ENCODE data around the gene HMCN1.

The HMCN1 gene

DNA sequence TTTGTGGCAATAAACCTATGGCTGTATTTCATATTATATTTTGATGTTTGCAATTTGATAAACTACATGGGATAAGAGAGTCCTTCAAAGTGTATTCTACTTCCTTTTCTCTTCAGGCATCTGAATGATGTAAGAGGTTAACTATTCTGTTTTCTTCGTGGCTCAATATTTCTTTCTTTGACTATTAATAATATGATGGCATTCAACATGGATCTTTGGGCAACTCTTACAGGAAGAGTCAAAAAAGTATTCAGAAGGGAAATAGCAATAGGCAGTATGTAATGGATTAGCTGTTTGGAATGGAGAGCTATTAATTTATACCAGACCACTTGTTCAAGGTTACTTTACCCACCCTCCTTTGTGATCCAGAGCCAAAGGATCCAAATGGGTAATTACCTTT lies 74.4 kb downstream of the HMCN1 start:
- no peak for DNase-seq

DNA sequence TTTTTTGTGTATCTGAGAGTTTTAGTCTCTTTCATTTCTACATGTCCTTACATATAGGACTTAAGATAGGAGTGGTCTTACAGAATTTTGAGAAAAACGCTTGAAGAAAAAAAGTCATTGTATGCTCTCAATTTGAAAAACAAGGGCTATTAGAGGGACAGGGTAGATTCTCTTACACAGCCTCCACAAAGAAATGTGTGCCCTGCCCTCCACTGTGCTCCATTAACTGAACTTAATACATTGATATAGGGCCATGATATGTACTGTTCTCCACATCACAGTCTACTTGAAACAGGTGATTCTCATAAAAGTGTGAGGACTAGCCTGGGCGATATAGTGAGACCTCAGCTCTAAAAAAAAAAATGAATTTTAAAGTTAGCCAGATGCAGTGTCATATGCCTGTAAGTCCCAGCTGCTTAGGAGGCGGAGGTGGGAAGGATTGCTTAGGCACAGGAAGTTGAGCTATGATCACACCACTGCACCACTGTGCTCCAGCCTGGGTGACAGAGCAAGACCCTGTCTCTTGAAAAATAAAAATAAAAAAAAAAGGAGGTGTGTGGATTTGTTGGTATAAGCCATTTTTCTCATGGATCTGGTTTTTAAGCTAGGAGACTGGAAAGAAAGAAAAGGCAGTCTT lies 77.0 kb downstream of the HMCN1 start:
- DNase-seq: no peak

- no peak for DNase-seq
Measured at GRCh38 chr1:185812934-185813333, 78.7 kb downstream of the HMCN1 start.

- no peak for DNase-seq
Measured at GRCh38 chr1:185813401-185813979, 79.3 kb downstream of the HMCN1 start.

GRCh38 chr1:185816460-185816859 lies 82.3 kb downstream of the HMCN1 start:
- DNase-seq: no peak

DNA sequence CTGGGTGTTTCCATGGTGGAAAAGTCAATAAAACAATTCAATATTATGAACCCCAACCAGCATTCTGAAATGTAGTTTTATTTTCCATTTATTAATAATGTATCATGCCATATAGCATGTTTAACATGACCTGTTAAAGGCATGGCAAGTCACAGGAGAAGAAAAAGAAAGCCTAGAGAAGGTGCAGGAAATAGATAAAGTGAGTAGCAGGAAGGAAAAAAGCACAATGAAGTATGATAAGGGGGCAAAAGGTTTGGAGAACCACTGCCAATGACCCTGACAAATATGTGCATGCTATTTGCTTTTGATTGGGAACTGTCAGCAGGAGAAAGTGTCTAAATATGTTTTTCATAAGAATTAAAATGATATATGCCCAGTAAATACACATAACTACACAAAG lies 85.6 kb downstream of the HMCN1 start:
- no peak for DNase-seq

DNA sequence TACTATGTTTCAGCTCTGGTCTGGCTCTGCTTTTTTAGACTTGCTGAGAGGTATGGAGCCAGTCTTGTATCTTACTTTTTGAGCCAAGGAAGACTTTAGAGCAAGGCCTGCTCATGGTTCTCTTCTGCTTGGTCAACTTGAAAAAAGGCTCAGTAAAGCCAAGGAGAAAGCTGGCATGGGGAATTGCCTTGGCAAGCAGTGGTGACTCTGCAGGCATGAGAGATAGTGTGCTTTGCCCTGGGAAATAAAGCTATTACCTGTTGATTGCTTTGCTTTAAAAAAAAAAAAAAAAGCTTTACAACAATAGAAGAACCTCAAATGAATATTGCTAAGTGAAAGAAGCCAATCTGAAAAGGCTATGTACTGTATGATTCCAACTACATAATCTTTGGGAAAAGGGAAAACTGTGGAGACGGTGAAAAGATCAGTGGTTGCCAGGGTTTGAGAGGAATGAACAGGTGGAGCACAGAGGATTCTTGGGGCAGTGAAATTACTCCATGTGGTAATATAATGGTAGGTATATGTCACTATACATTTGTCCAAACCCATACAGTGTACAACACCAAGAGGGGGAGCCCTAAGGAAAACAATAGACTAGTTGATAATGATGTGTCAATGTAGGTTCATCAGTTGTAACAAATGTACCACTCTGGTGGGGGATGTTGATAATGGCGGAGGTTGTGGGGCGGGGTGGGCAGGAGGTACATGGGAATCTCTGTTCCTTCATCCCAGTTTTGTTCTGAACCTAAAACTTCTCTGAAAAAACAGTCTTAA lies 87.6 kb downstream of the HMCN1 start:
- DNase-seq: no peak

DNA sequence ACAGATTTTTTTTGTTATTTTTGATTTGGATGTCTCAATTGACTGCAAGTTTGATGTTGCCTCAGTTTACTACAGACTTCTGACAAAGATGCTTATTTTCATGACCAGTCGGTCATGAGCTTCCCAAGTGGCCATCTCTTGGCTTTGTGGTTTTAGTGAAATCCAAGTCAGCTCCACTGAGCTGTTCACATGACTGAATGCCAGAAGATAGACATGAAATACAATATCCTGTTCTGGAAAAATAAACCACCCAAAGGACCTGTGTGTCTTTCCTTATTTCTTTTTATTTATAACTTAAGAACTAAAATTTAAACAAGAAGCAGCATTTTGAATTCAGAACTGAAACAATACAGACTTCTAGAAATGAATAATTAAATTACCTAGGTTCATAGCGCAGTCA lies 89.3 kb downstream of the HMCN1 start:
- no peak for DNase-seq

DNA sequence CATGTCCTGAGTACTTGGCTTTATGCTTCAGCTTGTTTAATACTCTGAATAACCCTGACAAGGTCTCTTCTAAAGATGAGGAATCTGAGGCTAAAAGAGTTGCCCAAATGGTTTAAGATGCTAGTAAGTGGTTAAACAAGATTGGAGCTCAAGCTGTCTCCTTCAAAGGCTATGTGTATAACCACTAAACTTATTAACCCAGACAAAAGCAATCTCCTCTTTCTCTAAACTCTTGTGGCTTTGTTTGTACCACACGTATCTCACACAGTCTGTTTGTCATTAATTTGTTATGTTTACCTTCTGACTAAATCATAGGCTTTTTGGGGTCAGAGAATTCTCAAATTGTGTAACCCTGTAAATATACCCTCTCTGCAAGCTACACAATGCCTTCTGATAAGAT lies 89.9 kb downstream of the HMCN1 start:
- no peak for DNase-seq

DNA sequence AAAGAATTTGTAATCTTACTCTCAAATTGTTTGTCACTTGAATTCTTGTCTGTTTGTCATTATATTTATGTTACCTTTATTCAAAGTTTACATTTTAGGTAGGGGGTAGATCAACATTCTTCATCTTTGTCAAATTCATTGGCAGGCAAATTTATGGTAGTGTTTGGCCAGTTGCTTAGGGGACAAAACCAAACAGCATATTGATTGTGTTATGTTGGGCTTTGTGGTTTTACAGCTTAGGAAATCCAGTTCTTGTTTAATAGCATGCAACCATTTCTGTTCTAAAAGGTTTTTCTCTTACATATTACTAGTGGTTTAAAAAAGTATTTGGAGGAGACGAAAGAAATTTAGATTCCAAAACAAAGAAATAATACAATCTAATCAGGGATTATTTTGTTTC lies 91.4 kb downstream of the HMCN1 start:
- no peak for DNase-seq

- no peak for DNase-seq
Measured at GRCh38 chr1:185834371-185834905, 100.2 kb downstream of the HMCN1 start.

- no peak for DNase-seq
Measured at GRCh38 chr1:185835191-185835590, 101.0 kb downstream of the HMCN1 start.

- DNase-seq: no peak
Measured at GRCh38 chr1:185837711-185838110, 103.5 kb downstream of the HMCN1 start.

DNA sequence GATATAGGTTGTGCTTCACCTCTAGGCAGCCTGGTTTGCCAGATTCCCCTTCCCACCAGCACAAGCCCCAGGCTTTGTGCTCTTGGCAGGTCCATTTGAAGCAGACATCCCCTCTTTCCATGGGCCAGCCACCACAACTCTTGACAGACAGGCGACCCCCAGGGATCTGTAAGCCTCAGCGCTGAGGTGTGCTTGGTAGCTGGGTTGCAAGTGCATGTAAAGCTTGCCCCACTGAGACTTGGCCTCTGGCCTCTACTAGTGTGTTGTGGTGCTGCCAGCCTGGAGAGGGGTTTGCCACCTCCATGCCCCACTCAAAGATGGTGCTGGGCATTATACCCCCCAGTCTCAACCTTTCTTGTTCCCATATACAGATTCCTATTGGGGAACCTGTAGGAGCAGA lies 103.9 kb downstream of the HMCN1 start:
- no peak for DNase-seq

DNA sequence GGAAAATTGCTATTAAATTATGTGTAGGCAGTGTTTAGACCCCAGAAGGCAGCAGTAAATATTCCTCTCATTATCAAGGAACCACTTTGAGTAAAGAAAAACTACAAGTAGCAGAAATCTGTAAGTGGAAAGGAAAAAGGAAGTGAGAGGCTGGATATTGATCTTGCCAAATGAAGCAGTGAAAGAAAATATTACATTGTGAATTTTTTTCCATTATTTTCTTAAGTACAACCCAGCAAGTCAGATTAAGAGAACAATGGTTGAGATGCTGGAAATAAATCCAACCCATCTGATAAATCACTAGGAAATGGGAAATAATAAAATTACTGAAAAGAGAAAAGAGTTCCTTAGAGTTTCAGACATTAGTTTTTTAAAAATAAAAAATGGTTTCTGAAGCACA lies 106.7 kb downstream of the HMCN1 start:
- DNase-seq: no peak

DNA sequence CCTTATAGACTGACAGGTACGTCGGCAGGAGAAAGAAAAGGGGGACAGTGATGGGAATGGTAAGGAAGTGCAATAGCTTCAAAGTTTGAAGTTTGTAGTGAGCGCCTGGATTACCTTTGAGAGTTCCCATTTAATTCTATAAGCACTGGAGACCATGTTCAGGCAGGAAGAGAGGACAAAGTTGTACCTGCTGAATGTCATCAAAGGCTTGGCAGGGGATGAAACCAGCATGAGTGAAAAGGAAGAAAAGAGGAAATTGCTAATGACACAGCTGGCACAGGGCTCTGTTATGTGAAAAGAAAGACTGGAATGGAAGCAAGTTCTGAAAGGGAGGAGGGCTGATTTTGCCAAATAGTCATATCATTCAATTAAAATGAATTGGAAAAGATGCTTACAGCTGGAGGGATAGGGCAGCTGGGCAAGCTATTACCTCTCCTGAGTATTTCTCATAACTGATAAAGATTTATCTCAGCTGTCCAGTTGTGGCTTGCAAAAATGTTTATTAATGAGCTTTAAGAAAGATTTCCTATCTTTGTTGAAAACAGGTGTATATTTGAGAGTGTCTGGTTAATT lies 109.2 kb downstream of the HMCN1 start:
- no peak for DNase-seq

- no peak for DNase-seq
Measured at GRCh38 chr1:185843986-185844385, 109.8 kb downstream of the HMCN1 start.

DNA sequence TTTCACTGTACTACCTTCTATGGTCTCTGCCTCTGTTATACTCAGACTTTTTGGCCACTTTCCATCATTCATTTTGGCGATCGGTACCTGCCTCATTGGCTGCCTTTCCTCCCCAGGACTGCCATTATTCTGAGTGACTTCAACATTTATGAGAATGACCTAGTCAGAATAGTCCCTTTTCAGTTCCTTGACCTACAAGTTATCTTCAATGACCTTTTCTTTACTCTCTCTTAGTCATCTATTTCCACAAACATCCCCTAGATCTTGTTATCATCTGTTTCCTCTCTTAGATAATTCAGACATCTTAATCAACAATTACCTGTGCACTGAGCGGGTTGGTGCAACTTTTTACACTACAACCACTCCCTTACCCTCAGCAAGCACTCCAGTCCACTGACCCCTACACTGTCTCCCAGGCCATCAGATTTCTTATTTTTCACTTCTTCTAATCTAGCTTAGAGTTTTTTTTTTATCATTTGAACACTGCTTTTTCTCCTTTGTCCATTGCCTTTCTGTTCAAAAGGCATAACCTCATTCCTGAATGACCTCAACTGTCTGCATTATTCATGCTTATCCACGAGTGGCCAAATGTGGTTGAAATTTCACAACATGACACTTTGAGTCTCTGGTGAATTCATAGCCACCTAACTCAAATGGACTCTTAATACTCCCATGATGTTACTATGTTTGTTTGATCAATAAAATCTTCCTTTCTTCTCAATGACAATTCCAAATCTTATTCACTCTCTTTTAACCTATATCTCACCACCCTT lies 112.7 kb downstream of the HMCN1 start:
- DNase-seq: no peak

GRCh38 chr1:185849014-185849413 lies 114.8 kb downstream of the HMCN1 start:
- DNase-seq: no peak

DNA sequence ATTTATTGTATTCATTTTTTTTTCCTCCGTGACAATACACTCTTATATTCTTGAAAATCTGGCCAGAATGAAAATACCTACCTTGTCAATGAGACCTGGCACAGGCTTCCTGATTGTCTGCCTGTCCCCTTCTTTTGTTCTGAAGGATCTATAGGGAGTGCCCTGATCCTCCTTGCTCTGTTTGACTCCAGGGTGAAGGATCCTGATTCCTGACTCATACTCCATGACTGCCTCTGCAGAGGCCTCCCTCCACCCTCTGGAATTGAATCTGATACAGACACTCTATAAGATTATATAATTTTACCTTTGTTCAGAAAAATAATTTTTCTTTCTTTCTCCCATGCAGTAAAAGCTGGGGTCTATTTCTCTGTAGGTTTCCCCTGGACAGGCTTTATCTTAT lies 116.2 kb downstream of the HMCN1 start:
- DNase-seq: no peak

DNA sequence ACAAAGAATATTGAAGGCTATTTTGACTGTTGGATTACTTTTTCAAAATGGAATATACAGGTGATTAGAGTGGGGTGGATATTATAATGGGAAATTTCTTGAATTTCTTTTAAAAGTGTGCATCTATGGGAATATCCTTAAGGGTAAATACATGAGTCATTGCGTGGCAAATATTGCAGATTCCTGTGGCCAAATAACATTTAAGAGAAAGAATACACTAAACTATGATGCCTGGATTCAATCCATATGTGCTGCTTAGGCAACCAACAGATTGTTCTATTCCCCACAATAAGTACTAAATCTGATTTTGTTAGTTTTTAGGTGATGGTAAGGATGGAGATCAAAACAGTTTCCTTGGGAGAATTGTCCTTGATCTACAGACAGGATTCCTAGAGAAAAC lies 119.5 kb downstream of the HMCN1 start:
- no peak for DNase-seq

GRCh38 chr1:185856482-185856881 lies 122.3 kb downstream of the HMCN1 start:
- DNase-seq: no peak

DNA sequence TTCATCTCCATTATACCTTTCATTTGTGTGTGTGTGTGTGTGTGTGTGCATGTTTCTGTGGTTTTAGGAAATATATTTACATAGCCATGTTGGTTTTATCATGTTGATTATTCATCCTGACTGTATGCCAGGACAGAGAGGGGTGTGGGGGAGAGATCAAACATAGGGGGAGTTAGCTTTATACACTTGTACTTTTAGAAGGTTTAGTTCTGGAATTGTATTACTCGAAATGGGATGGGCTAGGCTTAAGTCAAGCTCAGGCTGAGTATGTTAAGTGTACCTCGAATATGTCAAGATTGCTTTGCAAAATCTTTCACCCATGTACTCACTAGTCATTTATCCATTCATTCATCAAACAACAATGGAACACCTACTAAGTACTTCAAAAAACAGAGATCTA lies 123.3 kb downstream of the HMCN1 start:
- no peak for DNase-seq
